Transverse colon (tissue), 4 donors: ENCODE data around the gene CYFIP2. TPM values are rescaled to one million over a fixed set of nuclear protein-coding genes. Genes with fewer than 3 reads are reported as not detected.

Experiments used
- DNase-seq: peaks from one replicate; pipeline ENCODE4 v3.0.0-alpha.2; 2019
- H3K27ac ChIP-seq, 4 donors: fragments of 200-600 bp; sonication (generic); 2 replicates each; pipeline ENCODE4 v1.5.1; 2016 to 2018; ENCODE audit warnings: inconsistent platforms in 4 of 4
- H3K27me3 ChIP-seq: fragments of 200-600 bp; sonication (generic); 2 replicates; pipeline ENCODE4 v1.5.1; 2017; ENCODE audit warnings: inconsistent platforms
- H3K36me3 ChIP-seq, 4 donors: fragments of 200-600 bp; sonication (generic); 2 replicates each; pipeline ENCODE4 v1.5.1; 2017 to 2019; ENCODE audit warnings: inconsistent platforms in 4 of 4
- H3K4me1 ChIP-seq, 4 donors: fragments of 200-600 bp; sonication (generic); 2 replicates each; pipeline ENCODE4 v1.5.1; 2017 to 2020; ENCODE audit warnings: inconsistent platforms in 4 of 4
- H3K4me3 ChIP-seq, 4 donors: fragments of 200-600 bp; sonication (generic); 1 replicate in 1 of 4; 2 replicates in 3 of 4; pipeline versions ENCODE4 v1.5.1 to v1.6.1; 2017 to 2019; ENCODE audit warnings: inconsistent platforms in 4 of 4
- H3K9me3 ChIP-seq, 2 donors: fragments of 200-600 bp; sonication (generic); 2 replicates each; pipeline ENCODE4 v1.5.1; 2017 to 2019; ENCODE audit warnings: inconsistent platforms in 2 of 2
- CTCF ChIP-seq, 5 experiments: fragments of 200-600 bp in 3 of 5; fragments of 450-650 bp in 2 of 5; sonication (generic) in 3 of 5; IDR thresholded peaks; 1 replicate in 2 of 5; 2 replicates in 3 of 5; pipeline ENCODE4 v1.5.1; 2016 to 2017; ENCODE audit warnings: antibody characterized with exemption in 5 of 5, inconsistent platforms in 3 of 5, mild to moderate bottlenecking in 2 of 5, moderate library complexity in 1 of 5
- EP300 ChIP-seq: sonication (generic); formaldehyde crosslinking; IDR thresholded peaks from one replicate; pipeline ENCODE4 v1.6.1; 2017; ENCODE audit warnings: antibody characterized with exemption, low read depth
- POLR2A ChIP-seq: fragments of 450-650 bp; IDR thresholded peaks from one replicate; pipeline ENCODE4 v1.6.1; 2016; ENCODE audit warnings: antibody characterized with exemption, mild to moderate bottlenecking, moderate library complexity
- POLR2AphosphoS5 ChIP-seq, 3 donors: sonication (generic); formaldehyde crosslinking; IDR thresholded peaks; one replicate each; pipeline ENCODE4 v1.6.1; 2016; ENCODE audit warnings: antibody characterized with exemption in 3 of 3
- WGBS, 2 donors: methylation state at CpG; one replicate each; pipeline ENCODE4 v1.1.5; 2018; ENCODE audit warnings: low coverage in 1 of 2; 5-methylcytosine and 5-hydroxymethylcytosine counted together
- in situ Hi-C, 4 donors: fragments of 200-750 bp; cut with MboI; loops; one replicate each; pipeline versions ENCODE4 v1.15.0 to v1.15.1; 2017; ENCODE audit warnings: low sequenced_read_pairs in 3 of 4, low pct_ligation_motif_present in 1 of 4, low pct_unique_long_range_greater_than_20kb in 1 of 4
- intact Hi-C: fragments of 100-400 bp; cut with DNase I; formaldehyde crosslinking; loops from one replicate; pipeline ENCODE4 v1.15.1; 2023; ENCODE audit warnings: low total_unique reads
- total RNA-seq, 4 donors: library from RNA; depleted of rRNA; stranded (reverse); fragments of >200 nt; gene quantifications; one replicate each; pipeline ENCODE4 v1.1.0, GENCODE V29; 2016

The CYFIP2 gene
- total RNA-seq, 4 donors from 2014 or later = 34.0 to 134 (median 41.6) TPM

GRCh38 chr5:157387041-157387563 is 121.2 kb downstream of the CYFIP2 start:
- no peak for DNase-seq
- intact Hi-C loops (no loop called here), in situ Hi-C loops (no loop called here)
- H3K36me3 ChIP-seq = no peaks in the 10 kb centered on the region
- peaks cover 0 to 22% (median 10%) of the 10 kb centered on the region in 4 donors for H3K4me1 ChIP-seq
- TF ChIP-seq POLR2A = no peak
- TF ChIP-seq CTCF (IDR thresholded peaks at IDR 0.05) = no peak
- no peak for TF ChIP-seq EP300
- TF ChIP-seq POLR2AphosphoS5 (IDR thresholded peaks at IDR 0.05) = no peak
- peak overlapping the region; percentile 71 to 87 (median 84) for H3K27ac ChIP-seq
- no peaks in the 10 kb centered on the region for H3K9me3 ChIP-seq
- no peak overlapping the region for H3K4me3 ChIP-seq
- no peaks in the 10 kb centered on the region for H3K27me3 ChIP-seq
- WGBS, 2 donors = 67 to 73% methylated on average over 1 of the region's 1 CpG

- no peak for DNase-seq
Measured at GRCh38 chr5:157387683-157388093, 121.8 kb downstream of the CYFIP2 start.

GRCh38 chr5:157388111-157388710 is 122.3 kb downstream of the CYFIP2 start:
- Histone ChIP-seq H3K27me3 (no peaks in the 10 kb centered on the region), H3K4me3 (no peak overlapping the region), H3K9me3 (no peaks in the 10 kb centered on the region), H3K36me3 (no peaks in the 10 kb centered on the region), H3K27ac (peak overlapping the region; percentile 71 to 87 (median 84)), H3K4me1 (peaks cover 0 to 19% (median 10%) of the 10 kb centered on the region in 4 donors)
- no peak for DNase-seq
- in situ Hi-C loops (no loop called here), intact Hi-C loops (no loop called here)
- TF ChIP-seq EP300 (no peak), POLR2AphosphoS5 (IDR thresholded peaks at IDR 0.05) (no peak), CTCF (IDR thresholded peaks at IDR 0.05) (no peak), POLR2A (no peak)

More at GRCh38 chr5:157387683-157388093, 121.8 kb downstream of the CYFIP2 start:
- H3K27me3 ChIP-seq = no peaks in the 10 kb centered on the region
- H3K4me1 ChIP-seq = peaks cover 0 to 22% (median 10%) of the 10 kb centered on the region in 4 donors
- in situ Hi-C loops (no loop called here), intact Hi-C loops (no loop called here)
- H3K9me3 ChIP-seq = no peaks in the 10 kb centered on the region
- H3K36me3 ChIP-seq = no peaks in the 10 kb centered on the region
- TF ChIP-seq POLR2A (no peak), POLR2AphosphoS5 (IDR thresholded peaks at IDR 0.05) (peak in 1 of 3 donors; percentile 27), EP300 (no peak)
- 46 to 56% methylated on average over 3 of the region's 3 CpGs for WGBS, 2 donors
- H3K27ac ChIP-seq = peak overlapping the region; percentile 71 to 87 (median 84)
- H3K4me3 ChIP-seq = no peak overlapping the region

GRCh38 chr5:157389103-157389502 is 123.2 kb downstream of the CYFIP2 start:
- Histone ChIP-seq H3K4me1 (peaks cover 0 to 19% (median 10%) of the 10 kb centered on the region in 4 donors), H3K9me3 (no peaks in the 10 kb centered on the region), H3K27me3 (no peaks in the 10 kb centered on the region), H3K27ac (peak overlapping the region in 2 of 4 donors; percentile 45 to 49), H3K4me3 (no peak overlapping the region), H3K36me3 (no peaks in the 10 kb centered on the region)
- in situ Hi-C loops = no loop called here
- DNase-seq = no peak
- 96 to 100% methylated on average over 1 to 17 of the region's 17 CpGs for WGBS, 2 donors
- TF ChIP-seq POLR2A (no peak), POLR2AphosphoS5 (IDR thresholded peaks at IDR 0.05) (no peak), EP300 (no peak), CTCF (IDR thresholded peaks at IDR 0.05) (no peak)
- intact Hi-C loops = no loop called here
